ENCODE data around the gene TIMP2.

The TIMP2 gene

GRCh38 chr17:78804777-78805176, 120.4 kb downstream of the TIMP2 start:
- no peak for DNase-seq

GRCh38 chr17:78803186-78803845, 121.9 kb downstream of the TIMP2 start:
- no peak for DNase-seq

All from NCI-H1105 (cell line).